ENCODE measurements around the gene DCTN1.

DCTN1 gene

DNA sequence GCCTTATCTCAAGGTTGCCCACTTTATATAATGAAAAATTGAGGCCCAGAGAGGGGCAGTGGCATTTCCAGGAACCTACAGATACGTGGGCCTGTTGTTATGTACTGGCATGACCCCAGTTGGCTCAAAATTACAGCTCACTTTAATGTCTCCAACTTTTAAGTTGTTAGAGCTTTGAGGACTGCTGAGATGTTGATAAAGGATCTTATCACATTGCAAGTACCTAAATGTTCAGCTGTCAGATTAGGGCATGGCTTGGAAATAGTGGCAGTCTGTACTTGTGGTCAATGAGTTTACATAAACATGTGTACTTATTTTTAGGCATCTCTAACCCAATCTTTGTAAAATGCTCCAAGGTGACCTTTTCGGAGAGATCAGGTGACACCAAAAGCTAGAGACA, 51.5 kb downstream of the DCTN1 start:
- TF ChIP-seq, protein P1, sequence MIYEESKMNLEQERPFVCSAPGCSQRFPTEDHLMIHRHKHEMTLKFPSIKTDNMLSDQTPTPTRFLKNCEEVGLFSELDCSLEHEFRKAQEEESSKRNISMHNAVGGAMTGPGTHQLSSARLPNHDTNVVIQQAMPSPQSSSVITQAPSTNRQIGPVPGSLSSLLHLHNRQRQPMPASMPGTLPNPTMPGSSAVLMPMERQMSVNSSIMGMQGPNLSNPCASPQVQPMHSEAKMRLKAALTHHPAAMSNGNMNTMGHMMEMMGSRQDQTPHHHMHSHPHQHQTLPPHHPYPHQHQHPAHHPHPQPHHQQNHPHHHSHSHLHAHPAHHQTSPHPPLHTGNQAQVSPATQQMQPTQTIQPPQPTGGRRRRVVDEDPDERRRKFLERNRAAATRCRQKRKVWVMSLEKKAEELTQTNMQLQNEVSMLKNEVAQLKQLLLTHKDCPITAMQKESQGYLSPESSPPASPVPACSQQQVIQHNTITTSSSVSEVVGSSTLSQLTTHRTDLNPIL (CRISPR knock-in tag; IDR thresholded peaks at IDR 0.05; ENCODE audit: low read depth) = no peak
- TF ChIP-seq, protein P2, sequence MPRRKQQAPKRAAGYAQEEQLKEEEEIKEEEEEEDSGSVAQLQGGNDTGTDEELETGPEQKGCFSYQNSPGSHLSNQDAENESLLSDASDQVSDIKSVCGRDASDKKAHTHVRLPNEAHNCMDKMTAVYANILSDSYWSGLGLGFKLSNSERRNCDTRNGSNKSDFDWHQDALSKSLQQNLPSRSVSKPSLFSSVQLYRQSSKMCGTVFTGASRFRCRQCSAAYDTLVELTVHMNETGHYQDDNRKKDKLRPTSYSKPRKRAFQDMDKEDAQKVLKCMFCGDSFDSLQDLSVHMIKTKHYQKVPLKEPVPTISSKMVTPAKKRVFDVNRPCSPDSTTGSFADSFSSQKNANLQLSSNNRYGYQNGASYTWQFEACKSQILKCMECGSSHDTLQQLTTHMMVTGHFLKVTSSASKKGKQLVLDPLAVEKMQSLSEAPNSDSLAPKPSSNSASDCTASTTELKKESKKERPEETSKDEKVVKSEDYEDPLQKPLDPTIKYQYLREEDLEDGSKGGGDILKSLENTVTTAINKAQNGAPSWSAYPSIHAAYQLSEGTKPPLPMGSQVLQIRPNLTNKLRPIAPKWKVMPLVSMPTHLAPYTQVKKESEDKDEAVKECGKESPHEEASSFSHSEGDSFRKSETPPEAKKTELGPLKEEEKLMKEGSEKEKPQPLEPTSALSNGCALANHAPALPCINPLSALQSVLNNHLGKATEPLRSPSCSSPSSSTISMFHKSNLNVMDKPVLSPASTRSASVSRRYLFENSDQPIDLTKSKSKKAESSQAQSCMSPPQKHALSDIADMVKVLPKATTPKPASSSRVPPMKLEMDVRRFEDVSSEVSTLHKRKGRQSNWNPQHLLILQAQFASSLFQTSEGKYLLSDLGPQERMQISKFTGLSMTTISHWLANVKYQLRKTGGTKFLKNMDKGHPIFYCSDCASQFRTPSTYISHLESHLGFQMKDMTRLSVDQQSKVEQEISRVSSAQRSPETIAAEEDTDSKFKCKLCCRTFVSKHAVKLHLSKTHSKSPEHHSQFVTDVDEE (CRISPR knock-in tag; IDR thresholded peaks at IDR 0.05) = no peak
- TF ChIP-seq ESRRG (CRISPR knock-in tag; IDR thresholded peaks at IDR 0.05) = no peak
- TF ChIP-seq ISL1 (CRISPR knock-in tag; IDR thresholded peaks at IDR 0.05) = no peak
- no peak for TF ChIP-seq OSR1 (CRISPR knock-in tag; IDR thresholded peaks at IDR 0.05)
- TF ChIP-seq TOX (CRISPR knock-in tag; IDR thresholded peaks at IDR 0.05; ENCODE audit: borderline replicate concordance) = no peak
- no peak for TF ChIP-seq BACH2 (CRISPR knock-in tag; IDR thresholded peaks at IDR 0.05; ENCODE audit: borderline replicate concordance)
- TF ChIP-seq PATZ1 (CRISPR knock-in tag; IDR thresholded peaks at IDR 0.05; ENCODE audit: borderline replicate concordance) = no peak
- no peak for TF ChIP-seq PPARA (CRISPR knock-in tag; IDR thresholded peaks at IDR 0.05; ENCODE audit: borderline replicate concordance)
- TF ChIP-seq ZC3H10 (CRISPR knock-in tag; IDR thresholded peaks at IDR 0.05) = no peak
- TF ChIP-seq SNAI2 (CRISPR knock-in tag; IDR thresholded peaks at IDR 0.05) = no peak
- no peak for TF ChIP-seq POU6F1 (CRISPR knock-in tag; IDR thresholded peaks at IDR 0.05; ENCODE audit: borderline replicate concordance, low read depth)
- TF ChIP-seq ZNF565 (CRISPR knock-in tag; conservative IDR thresholded peaks at IDR 0.05; ENCODE audit: low read depth) = no peak
- no peak for ATAC-seq

- TF ChIP-seq, protein P1 (CRISPR knock-in tag; IDR thresholded peaks at IDR 0.05; ENCODE audit: low read depth) = no peak
- TF ChIP-seq ZNF565 (CRISPR knock-in tag; conservative IDR thresholded peaks at IDR 0.05; ENCODE audit: low read depth) (no peak), ARNTL (CRISPR knock-in tag; IDR thresholded peaks at IDR 0.05; ENCODE audit: borderline replicate concordance, low read depth) (no peak)
- no peak for ATAC-seq
These were observed 52.0 kb downstream of the DCTN1 start for GRCh38 chr2:74328074-74328473.

DNA sequence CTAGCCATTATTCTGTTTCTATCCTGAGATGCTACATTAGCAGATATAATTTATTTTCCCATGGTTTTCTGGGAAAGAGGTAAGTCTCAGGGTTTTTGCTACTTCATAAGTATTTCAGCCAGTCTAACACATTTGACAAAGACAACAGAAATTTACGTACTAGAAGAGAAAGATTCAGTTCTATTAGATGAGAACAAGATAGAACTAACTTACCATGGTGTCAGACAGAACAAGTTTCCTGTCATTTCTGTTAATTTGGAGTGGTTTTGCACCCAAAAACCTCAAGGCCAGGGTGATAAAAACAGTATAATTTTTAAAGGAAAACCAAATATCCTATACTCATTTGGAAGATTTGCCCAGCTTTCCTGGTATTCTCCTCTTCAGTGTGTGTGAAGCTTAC, 52.5 kb downstream of the DCTN1 start:
- TF ChIP-seq TCF4 (CRISPR knock-in tag; IDR thresholded peaks at IDR 0.05; ENCODE audit: borderline replicate concordance) = no peak
- no peak for TF ChIP-seq ZFP30 (CRISPR knock-in tag; IDR thresholded peaks at IDR 0.05)
- no peak for TF ChIP-seq PATZ1 (CRISPR knock-in tag; IDR thresholded peaks at IDR 0.05; ENCODE audit: borderline replicate concordance)
- TF ChIP-seq ZC3H10 (CRISPR knock-in tag; IDR thresholded peaks at IDR 0.05) = no peak
- TF ChIP-seq POU6F1 (CRISPR knock-in tag; IDR thresholded peaks at IDR 0.05; ENCODE audit: borderline replicate concordance, low read depth) = no peak
- no peak for TF ChIP-seq OSR1 (CRISPR knock-in tag; IDR thresholded peaks at IDR 0.05)
- no peak for TF ChIP-seq RARB (CRISPR knock-in tag; IDR thresholded peaks at IDR 0.05)
- TF ChIP-seq ESRRG (CRISPR knock-in tag; IDR thresholded peaks at IDR 0.05) = no peak
- TF ChIP-seq ZNF70 (CRISPR knock-in tag; IDR thresholded peaks at IDR 0.05) = no peak
- TF ChIP-seq, protein P2 (CRISPR knock-in tag; IDR thresholded peaks at IDR 0.05) = no peak
- TF ChIP-seq ZNF8 (CRISPR knock-in tag; IDR thresholded peaks at IDR 0.05) = no peak
- no peak for TF ChIP-seq BACH2 (CRISPR knock-in tag; IDR thresholded peaks at IDR 0.05; ENCODE audit: borderline replicate concordance)
- no peak for TF ChIP-seq SNAI2 (CRISPR knock-in tag; IDR thresholded peaks at IDR 0.05)
- TF ChIP-seq CSDC2 (CRISPR knock-in tag; IDR thresholded peaks at IDR 0.05) = no peak
- TF ChIP-seq ZFP3 (CRISPR knock-in tag; IDR thresholded peaks at IDR 0.05) = no peak
- no peak for ATAC-seq

Data from SK-N-SH treated with all-trans-retinoic acid at 6 μM for 48 hours (cell line).